ENCODE measurements around the gene CYGB.

CYGB gene

GRCh38 chr17:76504117-76504516 is 33.4 kb downstream of the CYGB start:
- no peak for TF ChIP-seq CTCF (IDR thresholded peaks at IDR 0.05; ENCODE audit: low read depth, low read length, missing control alignments)
- no peak overlapping the region for H3K4me3 ChIP-seq (ENCODE audit: low read depth, low read length)
- H3K27ac ChIP-seq, result no peak overlapping the region

GRCh38 chr17:76502341-76503211 is 34.9 kb downstream of the CYGB start:
- no peak for DNase-seq
- no peaks in the 10 kb centered on the region for H3K36me3 ChIP-seq (replicated peaks)
- TF ChIP-seq CTCF (IDR thresholded peaks at IDR 0.05; ENCODE audit: low read depth, low read length, missing control alignments), result no peak
- in situ Hi-C loops (cut with HindIII; ENCODE audit: low pct_ligation_motif_present, low sequenced_read_pairs), result no loop called here
- H3K4me3 ChIP-seq (ENCODE audit: low read depth, low read length), result no peak overlapping the region
- H3K27me3 ChIP-seq (replicated peaks), result no peaks in the 10 kb centered on the region
- H3K27ac ChIP-seq, result no peak overlapping the region

More at GRCh38 chr17:76504117-76504516, 33.4 kb downstream of the CYGB start:
- H3K27me3 ChIP-seq (replicated peaks), result no peaks in the 10 kb centered on the region
- no peak for DNase-seq
- H3K36me3 ChIP-seq (replicated peaks), result no peaks in the 10 kb centered on the region
- in situ Hi-C loops (cut with HindIII; ENCODE audit: low pct_ligation_motif_present, low sequenced_read_pairs), result no loop called here

DNA sequence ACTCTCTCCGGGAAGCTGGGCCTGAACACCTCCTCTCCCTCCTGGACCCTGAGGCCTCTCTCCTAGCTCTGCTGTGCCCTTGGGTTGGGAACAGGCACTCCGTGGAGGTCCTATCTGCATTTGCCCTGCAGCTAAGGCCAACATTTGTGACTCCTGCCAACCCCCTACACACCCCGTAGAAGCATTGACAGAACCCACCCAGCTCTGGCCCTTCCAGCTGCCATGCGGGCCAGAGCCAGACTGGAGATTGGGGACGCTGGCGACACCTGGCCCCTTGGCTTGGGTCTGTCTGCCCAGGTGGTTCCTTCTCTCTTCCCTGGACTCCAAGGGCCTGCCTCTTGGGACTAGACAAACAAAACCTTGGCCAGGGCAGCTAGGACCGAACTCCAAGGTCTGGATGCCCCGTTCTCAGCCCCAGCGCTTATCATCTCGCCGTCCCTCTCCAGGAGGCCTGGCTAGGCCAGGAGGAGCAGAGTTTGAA is 35.6 kb downstream of the CYGB start:
- H3K4me3 ChIP-seq (ENCODE audit: low read depth, low read length), result peak overlapping the region; percentile 68
- peak overlapping the region; percentile 70 for H3K27ac ChIP-seq
- no peak for TF ChIP-seq CTCF (IDR thresholded peaks at IDR 0.05; ENCODE audit: low read depth, low read length, missing control alignments)

GRCh38 chr17:76501018-76501826 is 36.3 kb downstream of the CYGB start, which contains the start of gene RHBDF2:
RHBDF2 (minus strand) TSS chr17:76501423; CDS start chr17:76481524, 19,899 bp downstream.
- Histone ChIP-seq H3K4me3 (ENCODE audit: low read depth, low read length) (peak within 1 kb of the TSS; percentile 68), H3K27ac (peak within 1 kb of the TSS; percentile 70), H3K36me3 (replicated peaks) (no peaks in the 10 kb centered on the region), H3K27me3 (replicated peaks) (no peaks in the 10 kb centered on the region)
- no peak for TF ChIP-seq CTCF (IDR thresholded peaks at IDR 0.05; ENCODE audit: low read depth, low read length, missing control alignments)
- in situ Hi-C loops (cut with HindIII; ENCODE audit: low pct_ligation_motif_present, low sequenced_read_pairs), result no loop called here
- DNase-seq, result peak; percentile 72

More for the DNA sequence above, 35.6 kb downstream of the CYGB start:
- Histone ChIP-seq H3K27me3 (replicated peaks) (no peaks in the 10 kb centered on the region), H3K36me3 (replicated peaks) (no peaks in the 10 kb centered on the region)
- DNase-seq, result no peak
- in situ Hi-C loops (cut with HindIII; ENCODE audit: low pct_ligation_motif_present, low sequenced_read_pairs), result no loop called here

- peak overlapping the region; percentile 70 for H3K27ac ChIP-seq
- no peak for DNase-seq
- in situ Hi-C loops (cut with HindIII; ENCODE audit: low pct_ligation_motif_present, low sequenced_read_pairs), result no loop called here
- peak overlapping the region; percentile 68 for H3K4me3 ChIP-seq (ENCODE audit: low read depth, low read length)
- H3K27me3 ChIP-seq (replicated peaks), result no peaks in the 10 kb centered on the region
- TF ChIP-seq CTCF (IDR thresholded peaks at IDR 0.05; ENCODE audit: low read depth, low read length, missing control alignments), result no peak
- no peaks in the 10 kb centered on the region for H3K36me3 ChIP-seq (replicated peaks)
Observed at GRCh38 chr17:76500747-76501017, 36.8 kb downstream of the CYGB start.

All from brain microvascular endothelial cell (primary cell).